Fibroblast of villous mesenchyme (primary cell): ENCODE data around the gene PATZ1. TPM values are rescaled to one million over a fixed set of nuclear protein-coding genes. Genes with fewer than 3 reads are reported as not detected.
A peak's percentile ranks its signal among the peaks of the same experiment; 100 is the strongest.

ENCODE experiments used
- DNase-seq: peaks from one replicate; pipeline ENCODE4 v3.0.0-alpha.2; 2010; ENCODE audit warnings: low read depth
- H3K4me3 ChIP-seq: 2 replicates; pipeline ENCODE4 v1.5.1; 2011; ENCODE audit warnings: low read depth, mild to moderate bottlenecking, low read length
- CTCF ChIP-seq: IDR thresholded peaks from 2 replicates; pipeline ENCODE4 v1.5.1; 2012; ENCODE audit warnings: low read depth, mild to moderate bottlenecking, low read length; ENCODE audit not compliant: insufficient read depth
- total RNA-seq: library from RNA; depleted of rRNA; stranded (reverse); fragments of >200 nt; gene quantifications from 2 replicates; pipeline ENCODE4 v1.2.3, GENCODE V29; 2012

The PATZ1 gene
- total RNA-seq, 1 donor = 15.1 TPM

- H3K4me3 ChIP-seq = no peak overlapping the region
- TF ChIP-seq CTCF = peak; percentile 87
- peak; percentile 54 for DNase-seq
Observed at GRCh38 chr22:31313366-31314147, 32.6 kb downstream of the PATZ1 start.

GRCh38 chr22:31308181-31308580 lies 38.0 kb downstream of the PATZ1 start:
- H3K4me3 ChIP-seq = no peak overlapping the region
- TF ChIP-seq CTCF = no peak
- DNase-seq = no peak

GRCh38 chr22:31305194-31305593 lies 41.0 kb downstream of the PATZ1 start:
- DNase-seq = no peak
- no peak overlapping the region for H3K4me3 ChIP-seq
- TF ChIP-seq CTCF = no peak

GRCh38 chr22:31302537-31302936 lies 43.6 kb downstream of the PATZ1 start:
- DNase-seq = no peak
- TF ChIP-seq CTCF = no peak

GRCh38 chr22:31302006-31302405 lies 44.1 kb downstream of the PATZ1 start:
- H3K4me3 ChIP-seq = no peak overlapping the region
- DNase-seq = no peak
- TF ChIP-seq CTCF = no peak

More at GRCh38 chr22:31302537-31302936, 43.6 kb downstream of the PATZ1 start:
- H3K4me3 ChIP-seq = no peak overlapping the region

GRCh38 chr22:31300896-31301295 lies 45.2 kb downstream of the PATZ1 start:
- H3K4me3 ChIP-seq = no peak overlapping the region
- DNase-seq = no peak
- no peak for TF ChIP-seq CTCF
